K562 (cell line): ENCODE measurements around the gene POPDC2. TPM values are rescaled to one million over a fixed set of nuclear protein-coding genes. Genes with fewer than 3 reads are reported as not detected.

Source experiments
- ATAC-seq: fragments of 200-7000 bp; cut with Tn5 transposase; 3 replicates; pipeline ENCODE4 v1.9.1; 2020; ENCODE audit warnings: moderate library complexity
- BruUV-seq: library from RNA; stranded (reverse); fragments of 400-500 nt; replicated peaks from 2 replicates; lab custom pipeline; 2021; lab: Mats Ljungman, UMichigan
- CTCF ChIA-PET: fragments of 300-600 bp; formaldehyde crosslinking; extraction: SDS; loops from one replicate; lab custom pipeline; 2021; ENCODE audit warnings: low intra/inter-chr PET ratio; lab: Yijun Ruan, JAX
- POLR2A ChIA-PET: fragments of 300-600, 350-650 bp; sonication (Branson Sonifier 250); formaldehyde crosslinking; extraction: SDS; loops from one replicate; lab custom pipeline; 2021; ENCODE audit warnings: antibody characterized with exemption, inconsistent platforms; lab: Yijun Ruan, JAX
- DNase-seq, 4 experiments: peaks; one replicate each; pipeline versions ENCODE4 v3.0.0 to v3.0.0-alpha.2; 2011 to 2018; ENCODE audit warnings: low spot score in 3 of 4, mixed read lengths in 3 of 4; ENCODE audit errors: extremely low read depth in 1 of 4
- FAIRE-seq: peaks from 2 replicates; lab custom pipeline; 2011; peaks lifted over from hg19 to GRCh38; lab: Jason Lieb, UNC
- H2AFZ ChIP-seq: 2 replicates; pipeline ENCODE4 v1.6.0; 2011; ENCODE audit warnings: low read depth, low read length, control low read depth, inconsistent platforms
- H3K27ac ChIP-seq: fragments of 200-600 bp; 3 replicates; pipeline ENCODE4 v1.8.0; 2011; ENCODE audit warnings: low read depth, mild to moderate bottlenecking, control low read depth, inconsistent platforms, low read length, moderate library complexity, mixed read lengths; ENCODE audit errors: extremely low read depth
- H3K27me3 ChIP-seq, 2 experiments: fragments of 300-600 bp in 1 of 2; 2 replicates in 1 of 2; 3 replicates in 1 of 2; pipeline versions ENCODE4 v1.6.0 to v1.8.0; 2011; ENCODE audit warnings: inconsistent platforms in 2 of 2, low read length in 2 of 2, mild to moderate bottlenecking in 1 of 2, mixed read lengths in 1 of 2, moderate library complexity in 1 of 2; ENCODE audit not compliant: control insufficient read depth in 2 of 2, insufficient read depth in 2 of 2
- H3K36me3 ChIP-seq: fragments of 300-600 bp; 3 replicates; pipeline ENCODE4 v1.8.0; 2011; ENCODE audit warnings: mild to moderate bottlenecking, low read length, inconsistent platforms; ENCODE audit not compliant: control insufficient read depth, insufficient read depth
- H3K4me1 ChIP-seq, 2 experiments: fragments of 200-600 bp in 1 of 2; replicated peaks in 1 of 2; 2 replicates in 1 of 2; 3 replicates in 1 of 2; pipeline versions ENCODE4 v1.5.1 to v1.8.0; 2011; ENCODE audit warnings: inconsistent platforms in 2 of 2, low read length in 2 of 2, mild to moderate bottlenecking in 1 of 2, mixed read lengths in 1 of 2, moderate library complexity in 1 of 2; ENCODE audit not compliant: control insufficient read depth in 2 of 2, insufficient read depth in 2 of 2
- H3K4me2 ChIP-seq: 2 replicates; pipeline ENCODE4 v1.6.1; 2011; ENCODE audit warnings: low read length, control low read depth, inconsistent platforms, mixed read lengths; ENCODE audit not compliant: insufficient read depth
- H3K4me3 ChIP-seq: fragments of 200-600 bp; sonication (generic), shearing (Covaris generic); 2 replicates; pipeline ENCODE4 v1.5.1; 2016; ENCODE audit warnings: control low read depth, inconsistent platforms
- H3K79me2 ChIP-seq: fragments of 200-600 bp; 3 replicates; pipeline ENCODE4 v1.8.0; 2011; ENCODE audit warnings: low read length, inconsistent platforms; ENCODE audit not compliant: control insufficient read depth, insufficient read depth
- H3K9ac ChIP-seq, 2 experiments: 2 replicates each; pipeline versions ENCODE4 v1.6.0 to v1.6.1; 2011; ENCODE audit warnings: low read depth in 2 of 2, low read length in 2 of 2, control low read depth in 1 of 2, inconsistent platforms in 1 of 2, mild to moderate bottlenecking in 1 of 2, mixed read lengths in 1 of 2; ENCODE audit not compliant: insufficient read depth in 1 of 2
- H3K9me1 ChIP-seq: one replicate; pipeline ENCODE4 v1.6.0; 2011; ENCODE audit warnings: inconsistent platforms, mild to moderate bottlenecking, low read length, moderate library complexity; ENCODE audit not compliant: control insufficient read depth, insufficient read depth
- H3K9me3 ChIP-seq: replicated peaks from 2 replicates; pipeline ENCODE4 v1.5.1; 2011; ENCODE audit warnings: low read depth, low read length, inconsistent platforms; ENCODE audit not compliant: control insufficient read depth, insufficient read depth
- H4K20me1 ChIP-seq: replicated peaks from 2 replicates; pipeline ENCODE4 v1.6.1; 2011; ENCODE audit warnings: low read length, inconsistent platforms, mixed read lengths; ENCODE audit not compliant: control insufficient read depth, insufficient read depth
- HLTF ChIP-seq: fragments of 450-650 bp; IDR thresholded peaks from 2 replicates; pipeline ENCODE4 v1.6.1; 2016
- NR4A1 ChIP-seq, 2 experiments: fragments of 250-450 bp in 1 of 2; fragments of 450-650 bp in 1 of 2; sonication (Bioruptor Pico) in 1 of 2; IDR thresholded peaks; 2 replicates each; pipeline versions ENCODE4 v1.4.0 to v1.6.1; 2016 to 2020; ENCODE audit warnings: mild to moderate bottlenecking in 2 of 2, missing compliant biosample characterization in 1 of 2, missing genetic modification characterization in 1 of 2, moderate library complexity in 1 of 2
- NRF1 ChIP-seq, 2 experiments: fragments of 450-650 bp; IDR thresholded peaks in 1 of 2; conservative IDR thresholded peaks in 1 of 2; 2 replicates each; pipeline ENCODE4 v1.6.1; 2014; ENCODE audit warnings: mild to moderate bottlenecking in 2 of 2
- PHB2 ChIP-seq: fragments of 450-650 bp; IDR thresholded peaks from 2 replicates; pipeline ENCODE4 v1.6.1; 2017; ENCODE audit warnings: low read depth
- SAFB ChIP-seq: fragments of 200-400 bp; formaldehyde crosslinking; IDR thresholded peaks from 2 replicates; pipeline ENCODE4 v1.6.1; 2017; ENCODE audit warnings: low read depth, low read length, borderline replicate concordance
- ZNF347 ChIP-seq: fragments of 450-650 bp; formaldehyde crosslinking; IDR thresholded peaks from 2 replicates; pipeline ENCODE4 v1.4.0; 2020; ENCODE audit warnings: low read depth, mild to moderate bottlenecking, moderate library complexity
- ZNF41 ChIP-seq: fragments of 250-450 bp; sonication (Bioruptor Pico); conservative IDR thresholded peaks from 2 replicates; pipeline ENCODE4 v1.4.0; 2020; ENCODE audit warnings: mild to moderate bottlenecking
- ZNF583 ChIP-seq: fragments of 250-450 bp; sonication (Bioruptor Pico); IDR thresholded peaks from 2 replicates; pipeline ENCODE4 v1.4.0; 2020
- WGBS: fragments of 100-300 bp; shearing (Covaris generic); methylation state at CpG from one replicate; pipeline ENCODE4 v1.1.6; 2016; ENCODE audit warnings: low coverage, mixed read lengths; ENCODE audit not compliant: insufficient coverage; ENCODE audit errors: missing lambda C conversion rate; 5-methylcytosine and 5-hydroxymethylcytosine counted together
- in situ Hi-C: fragments of 300-500 bp; cut with MboI; formaldehyde crosslinking; loops from 4 replicates; pipeline ENCODE4 v1.15.0; 2018; ENCODE audit warnings: inconsistent platforms, mixed read lengths
- intact Hi-C: fragments of 100-400 bp; cut with micrococcal nuclease; formaldehyde crosslinking; loops from 2 replicates; pipeline ENCODE4 v1.14.2; 2022
- polyA plus RNA-seq, 8 experiments: library from polyadenylated mRNA; depleted of rRNA in 4 of 8; stranded (reverse) in 5 of 8; unstranded in 3 of 8; fragments of >200 nt; fragmentation: Nextera tagmentation in 2 of 8; fragmentation: Illumina TruSeq in 1 of 8; extraction: Ambion mirVana in 2 of 8; extraction: Trizol in 1 of 8; gene quantifications; 2 replicates each; pipeline versions ENCODE4 v1.2.1 to v1.2.3, GENCODE V29; 2011 to 2014; ENCODE audit warnings: inconsistent platforms in 1 of 8, missing spikeins in 1 of 8
- total RNA-seq, 7 experiments: library from RNA; depleted of rRNA in 6 of 7; stranded (reverse); fragments of >200 nt in 6 of 7; fragmentation: Illumina TruSeq in 2 of 7; extraction: Trizol in 2 of 7; gene quantifications; 2 replicates each; pipeline versions ENCODE4 v1.2.1 to v1.2.3, GENCODE V29; 2011 to 2021; ENCODE audit warnings: low replicate concordance in 1 of 7
- TF ChIP-seq, protein P1 (sequence below): fragments of 450-650 bp; IDR thresholded peaks from one replicate; pipeline ENCODE4 v1.6.1; 2018; ENCODE audit warnings: mild to moderate bottlenecking, moderate library complexity; ENCODE audit not compliant: partially characterized antibody
- TF ChIP-seq, protein P2 (sequence below): fragments of 450-650 bp; formaldehyde crosslinking; IDR thresholded peaks from 2 replicates; pipeline ENCODE4 v1.4.0; 2022; ENCODE audit warnings: missing genetic modification characterization
- TF ChIP-seq, protein P3 (sequence below), 2 experiments: fragments of 450-650 bp; formaldehyde crosslinking in 1 of 2; IDR thresholded peaks; 2 replicates each; pipeline versions ENCODE4 v1.4.0 to v1.6.1; 2014 to 2020; ENCODE audit warnings: mild to moderate bottlenecking in 2 of 2, borderline replicate concordance in 1 of 2, low read depth in 1 of 2

POPDC2 gene
- total and polyA plus RNA-seq, 9 of the 15 experiments (the other 6 are each of a cell fraction or from before 2014, with no cell fraction given): 0.08 to 0.32 (median 0.13) TPM; not detected in 4

DNA sequence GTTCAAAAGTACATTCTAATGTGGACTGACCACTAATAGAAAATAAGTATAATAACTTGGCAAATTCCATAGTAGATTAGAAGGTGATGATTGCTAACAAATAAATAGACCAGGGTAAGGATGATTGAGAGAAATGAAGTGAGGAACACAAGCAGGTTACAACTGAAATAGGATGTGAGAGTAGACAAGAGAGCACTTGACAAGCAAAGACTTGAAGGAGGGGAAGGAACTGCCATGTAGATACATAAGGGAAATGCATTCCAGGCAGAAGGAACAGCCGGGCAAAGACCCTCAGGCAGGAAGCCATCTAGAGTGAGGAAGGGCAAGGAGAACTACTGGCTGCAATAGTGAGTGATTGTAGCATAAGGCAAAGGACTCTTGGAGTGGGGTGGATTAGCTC, 57.7 kb downstream of the POPDC2 start:
- no peak for FAIRE-seq
- in situ Hi-C loops (no loop called here), intact Hi-C loops (no loop called here)
- WGBS: 29% methylated on average over 1 of the region's 1 CpG
- no TSS peak for BruUV-seq
- no peak for ATAC-seq
- no peak overlapping the region for H3K9ac ChIP-seq
- H3K27me3 ChIP-seq: peaks cover 0 to 4% of the 10 kb centered on the region in 2 experiments; a peak in 1 of 5 replicates
- DNase-seq: no peak
- ChIA-PET POLR2A (interaction anchor here (1.0 kb wide), 1 partner anchor 10 kb away, joined by 3 read pairs; no protein-coding TSS in a partner anchor), CTCF (no interaction called here)
- no peaks in the 10 kb centered on the region for H4K20me1 ChIP-seq
- no peak overlapping the region for H3K27ac ChIP-seq
- no peak overlapping the region for H3K4me3 ChIP-seq
- H3K9me3 ChIP-seq: no peaks in the 10 kb centered on the region
- no peak overlapping the region for H3K4me2 ChIP-seq
- no peaks in the 10 kb centered on the region for H3K79me2 ChIP-seq
- peaks cover 0 to 4% of the 10 kb centered on the region in 2 experiments; a peak in 2 of 5 replicates for H3K4me1 ChIP-seq
- H3K36me3 ChIP-seq: no peaks in the 10 kb centered on the region
- no peaks in the 10 kb centered on the region for H3K9me1 ChIP-seq
- H2AFZ ChIP-seq: no peak overlapping the region
- TF ChIP-seq ZNF347 (CRISPR knock-in tag): no peak
- TF ChIP-seq, protein P1, sequence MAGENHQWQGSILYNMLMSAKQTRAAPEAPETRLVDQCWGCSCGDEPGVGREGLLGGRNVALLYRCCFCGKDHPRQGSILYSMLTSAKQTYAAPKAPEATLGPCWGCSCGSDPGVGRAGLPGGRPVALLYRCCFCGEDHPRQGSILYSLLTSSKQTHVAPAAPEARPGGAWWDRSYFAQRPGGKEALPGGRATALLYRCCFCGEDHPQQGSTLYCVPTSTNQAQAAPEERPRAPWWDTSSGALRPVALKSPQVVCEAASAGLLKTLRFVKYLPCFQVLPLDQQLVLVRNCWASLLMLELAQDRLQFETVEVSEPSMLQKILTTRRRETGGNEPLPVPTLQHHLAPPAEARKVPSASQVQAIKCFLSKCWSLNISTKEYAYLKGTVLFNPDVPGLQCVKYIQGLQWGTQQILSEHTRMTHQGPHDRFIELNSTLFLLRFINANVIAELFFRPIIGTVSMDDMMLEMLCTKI: no peak
- TF ChIP-seq, protein P2, sequence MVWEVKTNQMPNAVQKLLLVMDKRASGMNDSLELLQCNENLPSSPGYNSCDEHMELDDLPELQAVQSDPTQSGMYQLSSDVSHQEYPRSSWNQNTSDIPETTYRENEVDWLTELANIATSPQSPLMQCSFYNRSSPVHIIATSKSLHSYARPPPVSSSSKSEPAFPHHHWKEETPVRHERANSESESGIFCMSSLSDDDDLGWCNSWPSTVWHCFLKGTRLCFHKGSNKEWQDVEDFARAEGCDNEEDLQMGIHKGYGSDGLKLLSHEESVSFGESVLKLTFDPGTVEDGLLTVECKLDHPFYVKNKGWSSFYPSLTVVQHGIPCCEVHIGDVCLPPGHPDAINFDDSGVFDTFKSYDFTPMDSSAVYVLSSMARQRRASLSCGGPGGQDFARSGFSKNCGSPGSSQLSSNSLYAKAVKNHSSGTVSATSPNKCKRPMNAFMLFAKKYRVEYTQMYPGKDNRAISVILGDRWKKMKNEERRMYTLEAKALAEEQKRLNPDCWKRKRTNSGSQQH (CRISPR knock-in tag): no peak
- no peak for TF ChIP-seq ZNF583 (CRISPR knock-in tag)
- TF ChIP-seq NR4A1 (CRISPR knock-in tag; IDR thresholded peaks at IDR 0.05): no peak
- TF ChIP-seq NR4A1 (tag; IDR thresholded peaks at IDR 0.05): no peak
- TF ChIP-seq PHB2: no peak
- TF ChIP-seq, protein P3, sequence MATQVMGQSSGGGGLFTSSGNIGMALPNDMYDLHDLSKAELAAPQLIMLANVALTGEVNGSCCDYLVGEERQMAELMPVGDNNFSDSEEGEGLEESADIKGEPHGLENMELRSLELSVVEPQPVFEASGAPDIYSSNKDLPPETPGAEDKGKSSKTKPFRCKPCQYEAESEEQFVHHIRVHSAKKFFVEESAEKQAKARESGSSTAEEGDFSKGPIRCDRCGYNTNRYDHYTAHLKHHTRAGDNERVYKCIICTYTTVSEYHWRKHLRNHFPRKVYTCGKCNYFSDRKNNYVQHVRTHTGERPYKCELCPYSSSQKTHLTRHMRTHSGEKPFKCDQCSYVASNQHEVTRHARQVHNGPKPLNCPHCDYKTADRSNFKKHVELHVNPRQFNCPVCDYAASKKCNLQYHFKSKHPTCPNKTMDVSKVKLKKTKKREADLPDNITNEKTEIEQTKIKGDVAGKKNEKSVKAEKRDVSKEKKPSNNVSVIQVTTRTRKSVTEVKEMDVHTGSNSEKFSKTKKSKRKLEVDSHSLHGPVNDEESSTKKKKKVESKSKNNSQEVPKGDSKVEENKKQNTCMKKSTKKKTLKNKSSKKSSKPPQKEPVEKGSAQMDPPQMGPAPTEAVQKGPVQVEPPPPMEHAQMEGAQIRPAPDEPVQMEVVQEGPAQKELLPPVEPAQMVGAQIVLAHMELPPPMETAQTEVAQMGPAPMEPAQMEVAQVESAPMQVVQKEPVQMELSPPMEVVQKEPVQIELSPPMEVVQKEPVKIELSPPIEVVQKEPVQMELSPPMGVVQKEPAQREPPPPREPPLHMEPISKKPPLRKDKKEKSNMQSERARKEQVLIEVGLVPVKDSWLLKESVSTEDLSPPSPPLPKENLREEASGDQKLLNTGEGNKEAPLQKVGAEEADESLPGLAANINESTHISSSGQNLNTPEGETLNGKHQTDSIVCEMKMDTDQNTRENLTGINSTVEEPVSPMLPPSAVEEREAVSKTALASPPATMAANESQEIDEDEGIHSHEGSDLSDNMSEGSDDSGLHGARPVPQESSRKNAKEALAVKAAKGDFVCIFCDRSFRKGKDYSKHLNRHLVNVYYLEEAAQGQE (IDR thresholded peaks at IDR 0.05; ENCODE audit: borderline replicate concordance): no peak
- TF ChIP-seq, protein P3 (CRISPR knock-in tag; IDR thresholded peaks at IDR 0.05; ENCODE audit: low read depth): no peak
- no peak for TF ChIP-seq ZNF41
- no peak for TF ChIP-seq SAFB
- TF ChIP-seq HLTF: no peak
- TF ChIP-seq NRF1 (conservative IDR thresholded peaks at IDR 0.05 in 1 of 2, IDR thresholded peaks at IDR 0.05 in 1 of 2): no peak
